GM19328 (cell line): ENCODE results near the gene OR52N5.
A peak's percentile ranks its signal among the peaks of the same experiment; 100 is the strongest.

Experiments
- ATAC-seq: cut with Tn5 transposase; IDR thresholded peaks from one replicate; pipeline ENCODE4 v1.9.1; 2021; ENCODE audit warnings: mild to moderate bottlenecking, moderate library complexity; ENCODE audit not compliant: unreplicated experiment

The OR52N5 gene

DNA sequence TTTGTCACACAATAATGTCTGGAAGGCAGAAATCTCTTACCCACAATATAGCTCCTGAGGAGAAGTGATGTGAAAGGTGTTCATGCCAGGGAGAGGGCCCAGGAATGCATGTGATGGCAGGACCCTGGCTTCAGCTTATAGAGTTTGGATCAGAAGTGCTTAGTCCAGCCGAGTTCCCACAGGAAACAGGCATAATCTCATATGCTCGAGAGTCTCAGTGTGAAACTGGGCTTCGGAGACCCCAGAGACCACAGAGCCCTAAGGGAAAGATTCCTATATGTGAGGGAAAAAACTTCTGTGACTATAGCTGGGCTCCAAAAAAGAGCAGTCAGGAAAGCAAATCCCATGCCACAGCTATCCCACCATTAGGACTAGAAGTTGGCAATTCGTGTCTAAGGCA, at the start of gene OR52N5:
Gene OR52N5, minus strand, starts transcription at position 101 of the 400 bp plus-strand sequence. CDS start 4,721 bp downstream, outside the sequence.
- no peak for ATAC-seq

DNA sequence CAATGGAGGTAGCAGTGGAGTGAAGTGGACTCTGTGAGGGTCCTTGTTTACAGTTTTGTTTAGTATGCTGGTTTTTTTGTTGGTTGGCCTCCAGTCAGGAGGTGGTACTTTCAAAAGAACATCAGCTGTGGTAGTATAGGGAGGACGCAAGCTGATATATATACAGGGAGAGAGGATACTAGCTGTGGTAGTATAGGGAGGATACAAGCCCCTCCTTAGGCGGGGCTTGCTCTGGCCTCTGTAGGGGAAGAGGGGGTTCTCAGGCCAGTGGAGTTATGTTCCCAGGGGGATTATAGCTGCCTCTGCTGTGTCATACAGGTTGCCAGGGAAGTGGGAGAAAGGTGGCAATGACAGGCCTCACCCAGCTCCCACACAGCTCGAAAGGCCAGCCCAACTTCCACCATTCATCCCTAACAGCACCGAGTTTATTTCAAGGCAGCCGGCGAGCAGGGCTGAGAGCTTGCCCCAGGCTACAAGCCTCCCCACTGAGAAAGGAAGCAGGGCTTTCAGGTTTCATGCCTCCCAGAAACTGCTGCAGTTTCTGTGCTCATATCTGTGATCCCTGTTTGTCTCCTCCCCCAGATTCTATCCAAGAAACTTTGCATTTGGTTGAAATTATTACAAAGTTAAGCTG, 48.2 kb upstream of the OR52N5 start:
- ATAC-seq, result no peak

DNA sequence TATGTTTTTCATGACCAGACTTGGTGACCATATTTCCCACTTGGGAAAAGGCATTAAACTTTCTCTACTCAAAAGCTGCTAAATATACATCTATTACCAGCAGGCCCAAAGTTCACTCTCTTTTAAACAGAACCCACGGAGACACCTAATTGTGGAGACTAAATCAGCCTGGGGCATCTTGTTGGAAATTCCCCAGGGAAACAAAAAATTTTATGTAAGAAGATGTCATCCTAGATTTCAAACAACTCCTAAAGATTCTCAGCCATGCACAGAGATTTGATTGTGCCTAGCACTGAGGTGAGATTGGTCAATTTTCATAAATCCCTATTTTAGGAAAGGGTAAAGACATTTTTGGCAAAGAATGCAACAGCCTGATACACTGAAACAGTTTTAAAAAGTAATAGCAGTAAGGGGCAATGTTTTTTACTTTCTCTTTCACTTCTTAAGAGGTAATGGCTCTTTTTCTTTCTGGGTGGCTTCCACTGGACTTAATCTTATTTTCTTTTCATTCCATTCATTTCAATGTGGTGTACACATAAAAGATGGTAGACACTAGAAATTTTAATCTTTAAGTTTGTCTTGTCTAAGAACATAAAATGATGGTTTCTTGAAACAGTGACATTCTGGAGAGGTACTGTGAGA, 35.2 kb upstream of the OR52N5 start:
- ATAC-seq, result peak; percentile 64

DNA sequence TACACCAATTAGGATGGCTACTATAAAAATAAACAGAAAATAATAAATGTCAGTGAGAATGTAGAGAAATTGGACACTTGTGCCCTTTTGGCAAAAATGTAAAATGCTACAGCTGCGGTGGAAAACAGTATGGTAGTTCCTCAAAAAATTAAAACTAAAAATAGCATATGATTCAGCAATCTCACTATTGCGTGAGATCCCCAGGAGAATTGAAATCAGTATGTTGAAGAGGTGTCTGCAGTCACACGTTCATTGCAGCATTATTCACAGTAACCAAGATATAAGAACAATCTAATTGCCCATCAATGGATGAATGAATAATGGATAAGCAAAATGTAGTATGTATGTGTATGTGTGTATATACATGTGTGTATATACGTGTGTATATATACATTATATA, 32.4 kb upstream of the OR52N5 start:
- ATAC-seq, result no peak

DNA sequence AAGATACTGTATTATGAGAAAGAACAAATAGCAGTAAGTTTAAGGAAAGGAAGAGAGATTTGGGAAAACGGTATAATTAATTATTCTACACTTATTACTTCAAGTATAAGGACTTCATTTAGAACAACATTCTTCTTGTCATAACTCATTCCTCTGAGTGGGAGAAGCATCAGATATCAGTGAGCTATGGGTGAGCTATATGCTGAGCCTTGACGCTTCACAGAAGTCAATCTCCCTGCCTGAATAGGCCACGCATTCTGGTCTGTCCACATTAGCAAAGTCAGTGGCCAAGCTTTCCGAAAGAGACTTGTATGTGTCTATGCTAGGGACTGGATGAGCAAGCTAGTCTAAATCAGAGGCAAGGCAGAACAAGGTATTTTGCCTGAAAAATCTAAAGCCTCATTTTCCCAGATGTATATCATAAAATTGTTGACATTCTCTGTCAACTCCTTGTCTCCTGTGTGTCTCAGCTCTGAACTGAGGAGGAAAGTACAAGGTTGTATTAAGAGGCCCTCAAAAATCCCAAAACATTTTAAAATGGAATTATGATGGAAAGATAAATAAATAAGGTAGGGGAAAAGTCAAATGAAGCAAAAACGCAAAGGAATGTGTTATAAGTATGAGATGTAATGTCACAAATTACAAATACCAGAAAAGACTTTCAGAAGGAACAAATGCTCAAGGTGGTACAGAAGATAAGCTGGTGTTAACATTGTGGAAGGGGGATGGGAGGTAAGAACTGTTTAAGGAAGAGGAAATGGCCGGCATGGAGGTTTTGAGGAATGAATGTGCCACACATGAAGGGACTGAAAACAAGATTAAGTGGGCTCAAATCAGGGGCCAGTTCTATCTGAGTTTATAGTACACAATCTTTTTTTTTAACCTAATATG, 27.0 kb upstream of the OR52N5 start:
- ATAC-seq, result no peak

DNA sequence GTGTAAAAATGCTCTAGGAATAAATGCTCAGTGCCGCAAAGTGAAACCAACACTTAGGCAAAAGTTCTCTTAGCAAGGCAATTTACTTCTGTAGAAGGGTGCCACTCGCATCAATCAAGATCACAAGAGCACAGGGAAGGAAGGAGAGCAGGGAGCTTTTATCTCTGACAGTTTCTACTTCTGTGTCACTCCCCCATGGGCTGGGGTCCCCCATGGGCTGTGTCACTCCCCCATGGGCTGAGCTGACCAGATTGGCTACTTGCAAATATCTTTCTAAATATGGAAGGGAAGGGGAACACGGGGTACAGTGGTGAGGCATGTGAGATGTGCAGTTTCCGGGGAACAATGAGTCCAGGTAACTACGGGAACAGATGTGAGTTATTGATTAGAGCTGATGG, 26.0 kb upstream of the OR52N5 start:
- peak; percentile 42 for ATAC-seq

DNA sequence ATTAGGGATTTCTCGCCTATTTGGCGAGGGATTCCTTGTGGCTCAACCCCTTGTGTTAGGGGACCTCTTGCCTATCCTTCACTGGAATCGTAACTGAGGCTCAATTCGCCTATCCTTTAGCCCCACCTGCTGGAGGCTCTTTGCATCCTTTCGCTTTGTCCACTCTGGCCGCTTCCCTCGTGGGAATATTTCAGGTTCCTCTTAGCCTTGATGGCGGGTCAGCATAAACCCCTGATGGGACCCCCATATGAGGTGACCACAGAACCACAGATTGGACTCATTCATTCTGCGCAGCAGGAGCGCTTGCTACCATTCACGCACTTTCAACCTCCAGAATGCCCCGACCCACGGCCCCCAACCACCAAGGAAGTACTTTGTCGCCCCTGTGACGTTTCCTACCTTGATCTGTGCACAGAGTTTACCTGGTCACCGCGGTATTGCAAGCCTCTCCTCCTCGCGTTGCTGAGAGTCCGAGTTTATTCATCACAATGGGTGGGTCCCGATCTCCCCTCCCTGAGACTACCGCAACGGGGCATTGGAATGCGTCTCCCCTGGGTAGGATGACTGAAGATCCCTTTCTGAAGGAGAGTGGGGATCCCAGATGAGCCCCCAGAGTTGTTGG, 25.5 kb upstream of the OR52N5 start, which contains the start of gene OR52N2:
Gene OR52N2, plus strand, starts transcription at position 425 of the 622 bp plus-strand sequence. CDS start 11,412 bp downstream, outside the sequence.
- ATAC-seq, result peak; percentile 84

DNA sequence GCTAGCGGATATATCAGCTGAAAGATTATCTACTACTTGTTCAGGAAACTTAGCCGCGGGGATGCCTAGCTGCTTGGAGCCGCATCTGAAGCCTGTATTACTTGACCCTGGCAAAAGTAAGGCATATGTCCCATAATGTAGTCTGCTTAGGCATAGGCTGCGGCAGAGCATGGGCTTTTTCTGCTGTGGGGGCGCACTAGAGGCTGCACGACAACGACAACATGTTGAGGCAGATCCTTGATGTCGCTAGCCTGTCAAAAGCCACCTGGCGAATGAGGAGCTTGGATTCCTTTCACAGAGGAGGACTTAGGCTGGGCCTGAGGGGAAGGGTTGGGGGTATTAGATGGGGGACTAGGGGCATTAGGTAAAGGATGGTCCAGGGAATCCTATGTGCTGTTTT, 24.4 kb upstream of the OR52N5 start:
- no peak for ATAC-seq

DNA sequence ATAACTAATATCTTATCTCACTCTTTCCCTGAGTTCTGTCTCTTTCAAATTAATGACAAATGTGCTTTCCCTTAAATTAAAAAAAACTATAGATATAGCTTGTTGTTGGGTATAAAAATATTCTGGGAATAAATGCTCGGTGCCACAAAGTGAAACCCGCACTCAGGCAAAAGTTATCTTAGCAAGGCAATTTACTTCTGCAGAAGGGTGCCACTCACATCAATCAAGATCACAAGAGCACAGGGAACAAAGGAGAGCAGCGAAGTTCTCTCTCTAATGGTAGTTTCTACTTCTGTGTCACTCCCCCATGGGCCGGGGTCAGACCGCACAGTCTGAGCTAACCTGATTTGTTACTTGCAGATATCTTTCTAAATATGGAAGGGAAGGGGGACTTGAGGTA, 20.8 kb upstream of the OR52N5 start:
- no peak for ATAC-seq

DNA sequence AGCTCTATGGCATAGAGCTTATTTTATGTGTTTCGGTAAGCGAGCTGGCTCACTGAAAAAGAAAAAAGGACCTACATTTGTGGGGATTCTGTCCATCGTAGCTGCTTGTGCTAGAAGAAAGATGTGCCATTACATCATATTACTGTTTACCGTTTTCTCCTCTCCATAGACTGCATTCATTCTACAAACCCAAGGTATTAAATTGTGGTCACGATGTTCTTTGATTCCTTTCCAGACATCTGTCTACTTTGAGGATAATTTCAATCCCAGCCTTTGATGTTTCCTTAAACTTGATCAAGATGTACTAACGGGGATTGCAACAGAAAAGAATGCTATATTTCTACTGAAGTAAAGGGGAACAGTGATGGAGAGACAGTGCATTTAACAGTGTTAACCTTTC, 13.4 kb upstream of the OR52N5 start:
- ATAC-seq, result no peak

DNA sequence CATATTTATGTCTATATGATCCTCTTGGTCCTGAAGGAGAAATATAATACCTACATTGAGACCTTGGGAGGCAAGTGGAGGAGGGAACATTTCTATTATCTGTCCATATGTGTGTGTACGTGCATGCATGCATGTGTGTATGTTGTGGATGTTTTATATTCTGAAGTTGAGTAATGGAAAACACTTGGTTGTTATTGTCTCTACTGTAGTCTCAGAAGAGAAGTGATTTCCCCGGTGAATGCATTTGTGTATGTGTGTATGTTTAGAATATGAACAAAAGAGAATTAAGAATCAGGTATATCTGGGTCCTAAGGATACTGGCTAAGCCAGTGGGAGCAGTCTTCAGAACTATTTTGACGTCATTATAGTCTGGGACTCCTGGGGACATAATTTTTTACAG, 8.0 kb upstream of the OR52N5 start, which contains the start of gene OR52N1:
Gene OR52N1, minus strand, starts transcription at position 101 of the 400 bp plus-strand sequence. CDS start 2,449 bp downstream, outside the sequence.
- ATAC-seq, result no peak

DNA sequence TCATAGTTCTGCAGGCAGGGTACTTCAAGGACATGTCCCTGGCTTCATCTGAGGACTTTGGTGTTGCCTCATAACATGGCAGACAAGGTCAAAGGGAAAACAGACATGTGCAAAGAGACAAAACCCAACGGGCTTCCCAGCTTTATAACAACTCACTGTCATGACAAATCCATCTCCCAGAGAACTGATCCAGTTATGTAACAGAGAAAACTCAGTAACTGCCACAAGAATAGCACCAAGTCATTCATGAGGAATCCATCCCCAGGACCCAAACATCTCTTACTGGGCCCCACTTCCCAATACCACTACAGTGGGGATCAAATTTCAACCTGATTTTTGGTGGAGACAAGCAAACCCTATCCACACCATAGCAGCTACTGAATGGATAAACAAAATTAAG, 16.1 kb downstream of the OR52N5 start:
- ATAC-seq, result no peak

DNA sequence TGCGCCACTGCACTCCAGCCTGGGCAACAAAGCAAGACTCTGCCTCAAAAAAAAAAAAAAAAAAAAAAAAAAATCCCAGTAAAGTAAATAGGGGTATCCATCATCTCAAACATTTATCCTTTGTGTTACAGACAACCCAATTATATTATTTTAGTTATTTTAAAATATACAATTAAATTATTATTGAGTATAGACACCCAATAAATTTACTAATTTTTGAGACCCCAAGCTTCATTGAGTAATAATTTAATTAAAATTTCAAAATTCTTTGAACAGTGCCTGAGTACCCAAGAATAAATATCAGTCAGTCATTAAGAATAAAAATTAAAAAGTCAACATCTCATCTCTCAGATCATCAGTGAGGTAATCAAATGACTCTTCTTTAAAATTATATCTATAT, 29.2 kb downstream of the OR52N5 start, which contains the start of gene OR52N4:
Gene OR52N4, plus strand, starts transcription at position 301 of the 400 bp plus-strand sequence. CDS start 498 bp downstream, outside the sequence.
- ATAC-seq, result no peak

DNA sequence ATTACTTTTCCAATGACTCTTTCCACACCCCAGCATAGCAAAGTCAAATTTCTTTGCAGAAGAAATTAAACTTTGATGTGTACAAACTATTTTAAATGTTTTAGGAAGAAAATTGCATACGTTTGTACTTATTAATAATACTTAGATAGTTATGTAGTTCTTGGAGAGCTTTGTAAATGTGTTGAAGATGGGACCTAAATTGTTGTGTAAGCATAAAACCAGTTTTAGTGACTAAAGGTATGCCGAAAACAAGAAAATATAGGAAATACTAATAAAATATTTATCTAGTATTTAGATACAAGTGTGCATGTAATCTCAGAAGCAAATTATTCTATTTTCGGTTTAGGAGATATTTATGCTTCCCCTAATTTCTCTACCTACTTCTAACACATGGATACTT, 33.3 kb downstream of the OR52N5 start:
- ATAC-seq, result no peak

DNA sequence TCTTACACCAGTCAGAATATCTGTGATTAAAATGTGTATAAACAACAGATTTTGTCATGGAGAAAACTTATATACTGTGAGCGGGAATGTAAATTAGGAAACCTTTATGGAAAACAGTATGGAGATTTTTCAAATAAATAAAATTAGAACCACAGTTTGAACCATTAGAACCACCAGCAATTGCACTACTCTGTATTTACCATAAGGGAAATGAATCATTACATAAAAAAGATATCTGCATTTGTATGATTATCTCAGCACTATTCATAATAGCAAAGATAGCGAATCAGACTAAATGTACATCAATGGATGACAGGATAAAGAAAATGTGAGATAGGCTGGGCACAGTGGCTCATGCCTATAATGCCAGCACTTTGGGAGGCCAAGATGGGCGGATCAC, 36.5 kb downstream of the OR52N5 start:
- ATAC-seq, result no peak

DNA sequence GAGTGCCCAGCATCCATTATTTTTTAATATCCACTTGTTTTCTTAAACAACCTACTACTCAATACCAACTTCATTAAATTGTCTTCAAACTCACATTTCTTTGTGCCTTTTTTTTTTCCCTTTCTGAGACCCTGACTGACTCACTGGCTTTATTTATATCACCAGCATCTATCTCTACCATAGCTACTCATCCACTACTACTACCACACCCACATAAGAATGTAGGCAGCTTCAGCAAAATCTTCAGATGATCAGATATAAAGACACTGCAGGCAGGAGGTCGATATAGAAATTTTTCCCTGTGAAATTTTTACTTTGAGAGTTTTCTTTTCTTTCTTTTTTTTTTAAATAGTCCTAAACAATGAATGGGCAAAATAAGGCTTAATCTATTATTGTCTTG, 44.7 kb downstream of the OR52N5 start:
- ATAC-seq, result no peak

DNA sequence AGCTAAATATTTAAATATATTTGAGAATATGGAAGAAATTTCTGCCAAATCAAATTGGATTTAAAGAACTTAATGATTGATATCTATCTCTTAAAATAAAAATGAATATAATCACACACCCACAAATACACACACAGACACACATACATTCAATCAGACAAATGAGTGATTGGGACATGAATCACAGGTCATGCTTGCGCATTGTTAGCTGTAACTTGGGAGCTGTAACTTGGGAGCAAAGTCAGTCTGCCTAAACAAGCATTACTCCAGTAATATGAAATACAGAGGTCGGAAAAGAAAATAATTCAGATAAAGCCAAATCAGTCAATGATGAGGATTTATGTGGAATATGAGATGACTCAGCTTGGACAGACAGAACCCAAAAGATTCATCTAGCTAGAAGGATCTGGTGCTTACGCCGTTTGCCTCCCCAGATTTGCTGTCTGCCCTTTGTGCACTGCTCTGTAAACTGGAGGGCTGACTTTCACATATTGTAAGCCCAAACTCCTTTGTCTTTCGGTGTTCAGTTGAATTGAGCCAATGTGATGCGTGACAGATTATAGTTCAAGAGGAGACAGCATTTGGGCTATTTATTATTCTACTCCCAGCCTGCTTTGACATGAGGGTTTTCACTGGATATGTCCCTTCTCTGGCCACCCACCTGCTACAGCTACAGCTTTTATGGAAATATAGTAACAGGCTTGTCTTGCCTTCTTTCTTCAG, 45.3 kb downstream of the OR52N5 start:
- ATAC-seq, result no peak

DNA sequence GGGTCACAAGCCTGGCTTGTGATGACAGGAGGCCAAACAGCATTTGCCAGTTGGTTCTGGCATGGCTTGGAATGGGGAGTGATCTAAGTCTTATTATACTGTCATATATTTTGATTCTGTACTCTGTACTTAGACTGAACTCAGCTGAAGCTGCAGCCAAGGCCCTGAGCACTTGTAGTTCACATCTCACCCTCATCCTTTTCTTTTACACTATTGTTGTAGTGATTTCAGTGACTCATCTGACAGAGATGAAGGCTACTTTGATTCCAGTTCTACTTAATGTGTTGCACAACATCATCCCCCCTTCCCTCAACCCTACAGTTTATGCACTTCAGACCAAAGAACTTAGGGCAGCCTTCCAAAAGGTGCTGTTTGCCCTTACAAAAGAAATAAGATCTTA, 46.1 kb downstream of the OR52N5 start:
- no peak for ATAC-seq

DNA sequence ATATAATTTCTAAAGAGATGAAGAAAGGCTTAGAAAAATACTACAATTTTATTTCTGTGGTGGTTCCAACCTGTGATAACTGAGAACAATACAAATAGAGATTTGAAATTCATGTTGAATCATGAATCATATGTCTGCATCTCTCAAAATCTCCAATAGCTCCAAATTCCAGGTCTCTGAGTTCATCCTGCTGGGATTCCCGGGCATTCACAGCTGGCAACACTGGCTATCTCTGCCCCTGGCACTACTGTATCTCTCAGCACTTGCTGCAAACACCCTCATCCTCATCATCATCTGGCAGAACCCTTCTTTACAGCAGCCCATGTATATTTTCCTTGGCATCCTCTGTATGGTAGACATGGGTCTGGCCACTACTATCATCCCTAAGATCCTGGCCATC, 46.8 kb downstream of the OR52N5 start, which contains the start of gene OR56B1:
Gene OR56B1, plus strand, starts transcription at position 53 of the 400 bp plus-strand sequence. Its CDS starts 69 bp downstream, at position 122.
- no peak for ATAC-seq

DNA sequence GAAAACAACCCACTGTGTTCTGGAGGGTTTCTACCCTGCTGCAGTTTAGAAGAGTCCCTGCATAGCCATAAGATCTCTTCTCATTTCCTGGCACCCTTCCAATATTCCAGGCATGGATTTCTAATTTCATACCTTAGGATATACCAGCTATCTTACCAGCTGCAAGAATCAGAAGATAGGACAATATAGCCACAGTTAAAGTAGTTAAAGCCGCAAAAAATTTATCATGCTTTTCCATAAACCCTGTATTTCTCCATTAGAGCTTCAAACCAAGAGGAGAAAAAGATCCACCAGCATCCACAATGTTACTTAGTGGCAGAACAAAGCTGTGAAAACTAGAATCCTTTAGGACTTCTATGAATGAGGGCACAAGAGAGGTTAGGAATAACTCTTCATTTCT, 55.5 kb downstream of the OR52N5 start:
- no peak for ATAC-seq
